Activated naive CD8-positive, alpha-beta T cell (primary cell): ENCODE data around the gene OVOL2.
"Not testable (repeated sequence)": the region's sequence is repeated elsewhere in the genome, so short reads cannot be mapped to it uniquely, and the experiment has no call there.

Source experiments
- H3K27ac Mint-ChIP-seq: one replicate; pipeline ENCODE4 v1.8.0; 2021; ENCODE audit warnings: mixed read lengths
- H3K27me3 Mint-ChIP-seq: one replicate; pipeline ENCODE4 v1.8.0; 2021; ENCODE audit warnings: mixed read lengths
- H3K36me3 Mint-ChIP-seq: one replicate; pipeline ENCODE4 v1.8.0; 2021; ENCODE audit warnings: mixed read lengths
- H3K4me1 Mint-ChIP-seq: one replicate; pipeline ENCODE4 v1.8.0; 2021; ENCODE audit warnings: low read depth, mixed read lengths
- H3K4me3 Mint-ChIP-seq: one replicate; pipeline ENCODE4 v1.8.0; 2021; ENCODE audit warnings: mild to moderate bottlenecking, mixed read lengths
- H3K9me3 Mint-ChIP-seq: one replicate; pipeline ENCODE4 v1.8.0; 2021; ENCODE audit warnings: low read depth, mixed read lengths

Gene OVOL2

DNA sequence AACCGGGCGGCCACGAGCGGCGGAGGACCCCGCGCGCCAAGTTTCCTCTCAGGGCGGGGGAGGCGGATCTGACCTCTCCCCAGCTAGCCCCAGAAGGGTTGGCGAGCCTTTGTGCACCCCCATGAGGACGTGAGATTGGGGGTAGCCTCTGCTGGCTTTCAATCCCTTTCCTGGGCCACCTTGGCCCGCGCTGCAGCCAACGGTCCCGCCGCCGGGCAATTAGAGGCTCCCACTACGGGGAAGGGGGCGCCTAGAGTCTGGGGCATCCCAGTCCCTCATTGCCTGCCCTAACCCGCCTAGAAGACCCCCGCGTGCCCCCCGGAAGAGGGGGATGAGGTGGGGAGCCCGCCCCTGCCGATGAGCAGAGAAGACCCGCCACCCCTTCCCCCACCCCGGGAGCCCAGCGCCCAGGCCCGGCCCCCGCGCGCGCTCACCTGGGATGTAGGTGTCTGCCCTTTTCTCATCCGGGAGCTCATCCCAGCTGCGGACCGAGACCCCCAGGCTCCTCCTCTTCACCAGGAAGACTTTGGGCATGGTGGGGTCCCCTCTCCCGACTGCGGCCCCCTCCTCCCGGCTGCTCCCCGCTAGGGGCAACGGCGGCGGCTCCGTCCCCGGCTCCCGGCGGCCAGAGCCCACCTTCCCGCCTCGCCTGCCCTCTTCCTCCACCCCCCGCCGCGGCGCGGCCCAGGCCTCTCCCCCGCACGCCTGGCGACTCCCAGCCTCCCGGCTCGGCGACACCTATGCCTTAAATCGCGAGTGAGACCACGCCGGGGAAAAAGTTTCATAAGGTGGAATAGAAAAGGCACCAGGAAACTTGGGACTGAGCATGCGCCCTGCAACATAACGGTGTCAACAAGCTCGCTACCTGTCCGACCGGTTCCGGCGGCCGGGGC, at the start of gene OVOL2:
OVOL2 (minus strand) TSS at position 816 of the 893 bp plus-strand sequence; CDS start at position 534, 282 bp downstream.
- H3K4me1 Mint-ChIP-seq = peaks cover 10% of the 10 kb centered on the region
- H3K27ac Mint-ChIP-seq = no peak within 1 kb of the TSS
- H3K27me3 Mint-ChIP-seq = peaks cover 34% of the 10 kb centered on the region
- H3K9me3 Mint-ChIP-seq = no peaks in the 10 kb centered on the region
- peak within 1 kb of the TSS; percentile 71 for H3K4me3 Mint-ChIP-seq
- H3K36me3 Mint-ChIP-seq = no peaks in the 10 kb centered on the region

DNA sequence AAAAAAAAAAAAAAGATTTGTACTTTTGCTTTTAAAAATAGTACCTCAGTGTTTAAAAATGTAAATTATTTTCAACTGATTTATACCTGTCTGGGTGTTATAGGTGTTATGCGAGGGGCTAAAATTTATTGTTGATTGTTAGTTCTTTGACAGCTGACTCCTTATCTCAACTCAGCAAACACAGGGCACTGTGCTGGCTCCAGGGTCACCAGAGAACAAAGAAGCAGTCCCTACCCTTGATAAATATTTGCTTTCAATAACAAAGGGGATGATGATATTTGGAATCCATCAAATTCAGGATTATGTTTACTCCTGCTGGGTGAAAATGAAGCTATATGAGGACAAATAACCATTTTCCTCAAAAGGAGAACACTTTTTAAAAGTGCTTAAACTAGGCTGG, 45.8 kb upstream of the OVOL2 start:
- Mint-ChIP-seq H3K9me3 (peaks cover 6% of the 10 kb centered on the region), H3K27me3 (peaks cover 10% of the 10 kb centered on the region), H3K36me3 (no peaks in the 10 kb centered on the region), H3K27ac (no peak overlapping the region), H3K4me3 (no peak overlapping the region), H3K4me1 (no peaks in the 10 kb centered on the region)

DNA sequence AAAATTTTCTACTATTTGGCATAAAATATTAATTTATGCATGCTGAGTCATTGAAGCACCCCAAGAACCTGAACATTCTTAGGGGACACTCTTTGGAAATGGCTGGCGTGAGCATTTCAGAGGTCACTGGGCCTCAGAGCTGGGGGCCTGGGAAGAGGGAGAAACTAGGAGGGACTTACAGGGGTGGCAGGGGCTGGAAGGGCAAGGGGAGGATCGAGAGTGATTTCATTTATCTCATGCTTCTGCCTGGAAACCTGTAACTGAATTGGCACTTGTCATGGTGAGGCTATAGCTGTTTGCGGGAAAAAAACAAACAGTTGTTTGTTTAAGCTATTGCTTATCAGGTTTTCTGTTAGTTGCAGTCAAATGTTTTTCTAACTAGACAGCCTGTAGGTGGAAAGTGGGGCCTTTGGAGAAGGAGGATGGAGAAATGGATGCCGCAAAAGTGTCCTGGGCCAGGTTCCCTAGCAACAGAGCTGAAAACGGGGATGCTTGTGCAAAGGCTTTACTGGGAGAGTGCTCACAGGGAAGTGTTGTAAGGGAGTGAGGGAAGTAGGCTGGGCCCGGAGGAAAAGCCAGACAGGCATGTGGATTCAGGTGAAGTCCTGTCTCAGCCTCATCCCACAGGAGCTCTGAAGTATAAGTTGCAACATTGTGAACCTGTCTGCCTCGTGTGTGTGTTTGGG, 43.6 kb upstream of the OVOL2 start:
- Mint-ChIP-seq H3K27me3 (peaks cover 11% of the 10 kb centered on the region), H3K9me3 (no peaks in the 10 kb centered on the region), H3K4me3 (no peak overlapping the region), H3K4me1 (no peaks in the 10 kb centered on the region), H3K36me3 (no peaks in the 10 kb centered on the region), H3K27ac (no peak overlapping the region)

DNA sequence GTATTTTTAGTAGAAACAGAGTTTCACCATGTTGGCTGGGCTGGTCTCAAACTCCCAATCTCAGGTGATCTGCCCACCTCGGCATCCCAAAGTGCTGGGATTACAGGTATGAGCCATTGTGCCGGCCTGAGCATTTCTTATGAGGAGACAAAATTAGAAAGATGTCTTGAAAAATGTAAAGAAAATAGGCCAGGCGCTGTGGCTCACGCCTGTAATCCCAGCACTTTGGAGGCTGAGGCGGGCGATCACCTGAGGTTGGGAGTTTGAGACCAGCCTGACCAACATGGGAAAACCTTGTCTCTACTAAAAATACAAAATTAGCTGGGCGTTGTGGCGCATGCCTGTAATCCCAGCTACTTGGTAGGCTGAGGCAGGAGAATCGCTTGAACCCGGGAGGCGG, 42.9 kb upstream of the OVOL2 start:
- not testable (repeated sequence) for H3K36me3 Mint-ChIP-seq, H3K4me1 Mint-ChIP-seq, H3K4me3 Mint-ChIP-seq, H3K27ac Mint-ChIP-seq, H3K9me3 Mint-ChIP-seq
- peaks cover 11% of the 10 kb centered on the region for H3K27me3 Mint-ChIP-seq

DNA sequence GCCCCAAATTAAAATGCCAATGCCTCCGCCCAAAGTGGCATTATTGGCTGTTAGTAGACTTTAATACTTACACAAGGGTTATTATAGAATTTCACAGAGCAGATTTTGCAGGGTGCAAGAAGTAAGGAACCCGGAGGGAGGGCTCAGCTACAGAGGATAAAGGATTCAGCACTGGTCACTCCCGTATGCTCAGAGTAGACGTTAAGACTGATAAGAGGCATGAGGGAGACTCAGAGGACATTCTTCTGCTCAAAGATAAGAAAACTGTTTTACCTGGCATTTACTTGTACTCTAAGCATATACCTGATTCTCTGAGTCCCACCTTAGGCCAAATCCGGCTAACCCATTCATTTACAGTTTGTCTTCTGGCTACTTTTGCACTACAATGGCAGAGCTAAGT, 36.5 kb upstream of the OVOL2 start:
- H3K27ac Mint-ChIP-seq = no peak overlapping the region
- no peaks in the 10 kb centered on the region for H3K9me3 Mint-ChIP-seq
- H3K4me3 Mint-ChIP-seq = no peak overlapping the region
- H3K36me3 Mint-ChIP-seq = no peaks in the 10 kb centered on the region
- H3K27me3 Mint-ChIP-seq = peaks cover 8% of the 10 kb centered on the region
- no peaks in the 10 kb centered on the region for H3K4me1 Mint-ChIP-seq

DNA sequence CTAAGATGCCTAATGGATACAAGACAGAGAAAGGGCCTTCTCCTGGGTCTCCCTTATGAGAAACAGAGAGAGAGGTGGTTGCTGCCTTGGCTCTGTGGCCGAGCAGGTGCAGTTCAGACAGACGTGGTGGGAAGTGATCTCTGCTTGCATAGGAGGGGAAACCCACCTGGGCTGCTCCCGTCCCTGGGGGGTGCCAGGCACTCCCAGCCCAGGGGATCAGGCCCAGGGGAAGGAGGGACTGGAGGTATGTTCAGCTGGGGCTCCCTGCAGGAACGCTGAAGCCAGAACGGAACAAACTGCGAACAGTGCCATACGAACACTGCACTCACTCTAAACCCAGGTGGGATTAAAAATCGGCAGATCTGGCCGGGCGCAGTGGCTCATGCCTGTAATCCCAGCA, 35.7 kb upstream of the OVOL2 start:
- Mint-ChIP-seq H3K9me3 (no peaks in the 10 kb centered on the region), H3K36me3 (no peaks in the 10 kb centered on the region), H3K4me1 (no peaks in the 10 kb centered on the region), H3K27ac (no peak overlapping the region), H3K27me3 (peaks cover 6% of the 10 kb centered on the region), H3K4me3 (no peak overlapping the region)

DNA sequence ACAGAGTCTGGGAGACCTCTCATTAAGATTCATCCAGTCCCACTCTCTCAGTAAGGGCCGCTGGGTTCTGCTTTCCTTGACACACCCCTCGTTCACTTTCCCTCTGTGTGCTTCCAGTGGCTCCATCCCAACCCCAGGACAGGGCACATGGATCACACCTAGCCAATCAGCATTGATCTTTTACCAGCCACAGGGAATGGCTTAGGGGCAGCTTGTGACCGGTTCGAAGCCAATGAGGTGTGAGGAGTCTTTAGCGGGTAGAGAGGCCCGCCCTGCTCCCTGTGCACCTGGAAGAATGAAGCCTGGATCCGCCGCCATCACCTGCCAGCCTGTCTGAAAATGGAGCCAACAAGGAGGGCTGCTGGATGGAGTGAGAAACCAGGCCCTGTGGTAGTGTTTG, 35.2 kb upstream of the OVOL2 start:
- Mint-ChIP-seq H3K4me3 (no peak overlapping the region), H3K4me1 (no peaks in the 10 kb centered on the region), H3K27ac (no peak overlapping the region), H3K27me3 (peaks cover 4% of the 10 kb centered on the region), H3K9me3 (no peaks in the 10 kb centered on the region), H3K36me3 (no peaks in the 10 kb centered on the region)

DNA sequence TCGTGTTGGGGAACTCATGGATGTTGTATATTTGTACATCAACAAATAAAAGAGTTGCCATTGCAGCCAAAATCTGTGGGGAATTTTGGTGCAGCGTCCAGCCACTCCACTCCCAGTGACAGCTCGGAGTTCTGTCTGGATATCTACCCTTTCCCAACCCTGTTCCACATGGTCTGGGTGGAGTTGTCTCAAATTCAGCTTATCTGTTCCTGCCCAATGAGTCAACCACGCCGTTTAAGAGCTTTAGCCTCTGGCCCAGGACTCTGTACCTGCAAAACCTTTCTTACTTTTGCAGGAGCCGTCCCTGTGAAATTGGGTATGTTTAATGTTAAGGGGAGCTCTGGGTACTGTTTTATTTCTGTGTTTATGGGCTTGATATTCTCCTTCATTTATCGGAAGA, 33.9 kb upstream of the OVOL2 start:
- no peaks in the 10 kb centered on the region for H3K36me3 Mint-ChIP-seq
- H3K27me3 Mint-ChIP-seq = peaks cover 4% of the 10 kb centered on the region
- H3K4me1 Mint-ChIP-seq = no peaks in the 10 kb centered on the region
- no peak overlapping the region for H3K27ac Mint-ChIP-seq
- no peak overlapping the region for H3K4me3 Mint-ChIP-seq
- no peaks in the 10 kb centered on the region for H3K9me3 Mint-ChIP-seq

DNA sequence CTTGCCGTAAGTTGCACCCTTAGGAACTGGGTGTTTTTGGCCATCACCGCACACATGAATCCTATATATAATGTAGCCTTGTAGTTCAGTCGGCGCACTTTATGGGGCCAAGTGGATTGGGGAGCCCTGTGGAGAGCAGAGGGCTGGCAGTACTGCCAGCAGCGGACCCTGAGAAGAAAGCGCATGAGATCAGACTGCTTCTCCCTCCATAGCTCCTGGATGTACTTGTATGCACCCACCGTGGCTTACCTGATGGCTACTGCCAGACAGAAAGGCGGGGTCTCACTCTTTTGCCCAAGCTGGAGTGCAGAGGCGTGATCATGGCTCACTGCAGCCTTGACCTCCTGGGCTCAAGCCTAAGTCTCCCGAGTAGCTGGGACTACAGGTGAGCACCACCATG, 32.8 kb upstream of the OVOL2 start:
- Mint-ChIP-seq H3K4me1 (no peaks in the 10 kb centered on the region), H3K27ac (no peak overlapping the region), H3K36me3 (no peaks in the 10 kb centered on the region), H3K4me3 (no peak overlapping the region), H3K9me3 (no peaks in the 10 kb centered on the region), H3K27me3 (peaks cover 4% of the 10 kb centered on the region)

DNA sequence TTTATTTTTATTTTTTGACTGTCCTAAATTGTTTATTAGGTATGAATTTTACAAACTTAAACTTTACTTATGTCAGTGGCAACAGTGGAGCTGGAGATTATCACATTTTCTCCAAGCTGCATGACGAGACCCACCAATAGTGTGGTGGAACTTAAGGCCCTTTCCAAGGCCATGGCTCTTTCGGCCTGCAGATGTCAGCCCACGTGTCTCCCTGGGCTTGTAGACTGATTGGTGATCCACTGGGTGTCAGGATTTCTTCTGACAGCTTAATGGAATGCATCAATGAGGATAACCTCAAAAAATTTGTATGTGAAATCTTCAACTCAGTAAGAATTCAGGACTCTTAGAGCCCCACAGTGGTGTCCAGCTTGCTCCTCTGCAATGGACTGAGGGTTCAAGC, 32.3 kb upstream of the OVOL2 start:
- peaks cover 4% of the 10 kb centered on the region for H3K27me3 Mint-ChIP-seq
- H3K9me3 Mint-ChIP-seq = no peaks in the 10 kb centered on the region
- H3K36me3 Mint-ChIP-seq = no peaks in the 10 kb centered on the region
- H3K4me1 Mint-ChIP-seq = no peaks in the 10 kb centered on the region
- H3K27ac Mint-ChIP-seq = no peak overlapping the region
- H3K4me3 Mint-ChIP-seq = no peak overlapping the region

DNA sequence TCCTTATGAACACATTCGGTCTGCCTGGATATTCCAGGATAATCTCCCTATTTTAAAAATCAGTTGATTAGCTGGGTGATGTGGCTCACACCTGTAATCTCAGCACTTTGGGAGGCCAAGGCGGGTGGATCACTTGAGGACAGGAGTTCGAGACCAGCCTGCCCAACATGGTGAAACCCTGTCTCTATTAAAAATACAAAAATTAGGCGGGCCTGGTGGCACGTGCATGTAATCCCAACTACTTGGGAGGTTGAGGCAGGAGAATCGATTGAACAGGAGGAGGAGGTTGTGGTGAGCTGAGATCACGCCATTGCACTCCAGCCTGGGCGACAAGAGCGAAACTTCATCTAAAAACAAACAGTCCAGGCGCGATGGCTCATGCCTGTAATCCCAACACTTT, 31.1 kb upstream of the OVOL2 start:
- H3K9me3 Mint-ChIP-seq, H3K4me3 Mint-ChIP-seq, H3K36me3 Mint-ChIP-seq, H3K27ac Mint-ChIP-seq, H3K4me1 Mint-ChIP-seq, H3K27me3 Mint-ChIP-seq: not testable (repeated sequence)

DNA sequence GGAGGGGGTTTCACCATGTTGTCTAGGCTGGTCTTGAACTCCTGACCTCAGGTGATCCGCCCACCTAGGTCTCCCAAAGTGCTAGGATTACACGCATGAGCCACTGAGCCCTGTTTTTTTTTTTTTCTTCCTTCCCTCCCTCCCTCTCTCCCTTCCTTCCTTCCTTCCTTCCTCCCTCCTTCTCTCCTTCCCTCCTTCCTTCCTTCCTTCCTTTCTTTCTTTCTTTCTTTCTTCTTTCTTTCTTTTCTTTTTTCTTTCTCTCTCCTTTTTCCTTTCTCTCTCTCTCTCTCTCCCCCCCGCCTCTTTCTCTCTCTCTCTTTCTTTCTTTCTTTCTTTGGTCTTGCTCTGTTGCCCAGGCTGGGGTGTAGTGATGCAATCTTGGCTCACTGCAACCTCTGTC, 30.6 kb upstream of the OVOL2 start:
- not testable (repeated sequence) for H3K4me1 Mint-ChIP-seq, H3K9me3 Mint-ChIP-seq, H3K27me3 Mint-ChIP-seq, H3K36me3 Mint-ChIP-seq, H3K27ac Mint-ChIP-seq, H3K4me3 Mint-ChIP-seq

DNA sequence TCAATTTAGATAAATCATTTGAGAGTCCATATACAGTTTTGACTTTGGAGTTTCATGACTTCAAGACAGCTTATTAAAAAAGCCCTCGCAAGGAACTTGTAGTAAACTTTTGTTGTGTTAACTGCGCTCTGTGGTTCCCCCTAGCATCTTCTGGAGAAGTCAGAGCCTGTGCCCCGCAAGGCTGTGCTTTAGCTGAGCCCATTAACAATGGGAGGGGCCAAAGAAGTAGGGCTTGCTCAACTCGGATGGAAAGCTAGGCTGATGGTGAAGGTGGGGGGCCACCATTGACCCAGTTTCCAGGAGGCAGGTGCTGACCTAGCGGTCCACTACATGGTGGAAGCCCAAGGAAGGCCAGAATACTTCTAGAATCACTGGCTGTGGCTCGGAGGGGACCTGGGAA, 29.3 kb upstream of the OVOL2 start:
- Mint-ChIP-seq H3K9me3 (no peaks in the 10 kb centered on the region), H3K27me3 (peaks cover 4% of the 10 kb centered on the region), H3K4me1 (no peaks in the 10 kb centered on the region), H3K27ac (no peak overlapping the region), H3K4me3 (no peak overlapping the region), H3K36me3 (no peaks in the 10 kb centered on the region)

DNA sequence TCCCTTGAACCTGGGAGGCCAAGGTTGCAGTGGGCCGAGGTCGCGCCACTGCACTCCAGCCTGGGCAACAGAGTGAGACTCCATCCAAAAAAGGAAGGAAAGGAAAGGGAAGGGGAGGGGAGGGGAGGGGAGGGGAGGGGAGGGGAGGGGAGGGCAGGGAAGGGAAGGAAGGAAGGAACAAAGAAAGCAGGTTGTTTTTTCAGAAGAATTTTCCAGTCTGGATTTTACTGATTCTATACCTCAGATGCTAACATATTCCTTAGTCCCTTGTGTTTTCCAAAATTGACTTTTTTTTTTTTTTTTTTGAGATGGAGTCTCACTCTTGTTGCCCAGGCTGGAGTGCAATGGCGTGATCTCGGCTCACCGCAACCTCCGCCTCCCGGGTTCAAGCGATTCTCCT, 23.1 kb upstream of the OVOL2 start:
- H3K4me1 Mint-ChIP-seq, H3K27me3 Mint-ChIP-seq, H3K27ac Mint-ChIP-seq, H3K36me3 Mint-ChIP-seq, H3K4me3 Mint-ChIP-seq, H3K9me3 Mint-ChIP-seq: not testable (repeated sequence)

DNA sequence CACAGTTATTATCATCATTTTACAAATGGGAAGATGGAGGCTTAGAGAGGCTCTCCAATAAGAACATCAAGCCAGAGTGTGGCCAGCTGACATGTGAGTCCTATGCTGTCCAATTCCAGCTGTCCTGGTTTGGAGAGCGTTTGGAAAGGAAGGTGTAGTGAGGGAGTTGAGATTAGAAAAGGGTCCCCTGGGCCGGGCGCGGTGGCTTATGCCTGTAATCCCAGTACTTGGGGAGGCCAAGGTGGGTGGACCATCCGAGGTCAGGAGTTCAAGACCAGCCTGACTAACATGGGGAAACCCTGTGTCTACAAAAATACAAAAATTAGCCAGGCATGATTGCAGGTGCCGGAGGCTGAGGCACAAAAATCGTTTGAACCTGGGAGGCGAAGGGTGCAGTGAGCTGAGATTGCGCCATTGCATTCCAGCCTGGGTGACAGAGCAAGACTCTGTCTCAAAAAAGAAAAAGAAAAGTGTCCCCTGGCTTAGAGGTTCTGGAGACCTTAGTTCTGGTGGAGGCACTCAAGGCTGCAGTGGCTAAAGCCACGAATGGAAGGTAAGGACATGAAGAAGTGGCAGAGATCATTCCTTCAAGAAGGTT, 22.1 kb upstream of the OVOL2 start:
- H3K36me3 Mint-ChIP-seq = no peaks in the 10 kb centered on the region
- no peak overlapping the region for H3K4me3 Mint-ChIP-seq
- no peak overlapping the region for H3K27ac Mint-ChIP-seq
- H3K9me3 Mint-ChIP-seq = no peaks in the 10 kb centered on the region
- H3K4me1 Mint-ChIP-seq = no peaks in the 10 kb centered on the region
- peaks cover 3% of the 10 kb centered on the region for H3K27me3 Mint-ChIP-seq
